HG03520 (cell line): Measurements from ENCODE around the gene CRB1.
"Not testable (repeated sequence)": the region's sequence is repeated elsewhere in the genome, so short reads cannot be mapped to it uniquely, and the experiment has no call there.

Source experiments
- ATAC-seq: cut with Tn5 transposase; IDR thresholded peaks from one replicate; pipeline ENCODE4 v1.9.1; 2021; ENCODE audit warnings: mild to moderate bottlenecking, moderate library complexity; ENCODE audit not compliant: unreplicated experiment

Gene CRB1

DNA sequence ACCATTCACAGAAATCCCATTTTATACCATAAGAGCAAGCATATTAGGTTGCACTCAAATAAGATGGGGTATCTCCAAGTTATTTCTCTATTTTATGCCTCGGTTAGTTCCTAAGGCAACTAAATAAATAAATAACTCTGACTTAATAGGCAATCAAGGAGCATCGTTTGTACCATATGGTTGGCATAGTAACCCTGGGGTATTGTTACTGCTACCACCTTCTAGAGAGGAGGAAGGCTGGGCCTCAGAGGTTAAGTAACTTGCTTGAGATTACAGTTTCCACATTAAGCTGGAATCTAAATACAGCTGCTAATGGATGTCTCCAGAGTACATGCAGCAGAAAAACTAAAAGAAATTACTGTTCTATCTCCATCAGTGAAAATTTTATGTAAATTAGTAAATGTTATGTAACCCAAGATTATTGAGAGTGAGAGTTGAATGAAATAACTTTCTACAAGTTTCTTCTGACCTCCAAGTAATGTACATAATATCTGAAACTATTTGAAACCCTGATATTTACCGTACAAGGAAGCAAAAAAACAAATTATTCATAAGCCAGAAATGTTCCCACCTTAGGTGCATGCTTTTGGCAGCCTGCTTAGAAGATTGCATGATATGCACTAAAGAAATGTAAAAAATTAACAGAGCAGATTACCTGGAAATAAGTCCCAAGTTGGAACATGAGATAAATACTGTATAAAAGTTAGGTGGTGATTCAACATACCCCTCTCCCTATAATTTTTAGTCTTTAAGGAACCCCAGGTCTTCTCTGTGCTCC is 127.0 kb downstream of the CRB1 start:
- ATAC-seq: no peak

DNA sequence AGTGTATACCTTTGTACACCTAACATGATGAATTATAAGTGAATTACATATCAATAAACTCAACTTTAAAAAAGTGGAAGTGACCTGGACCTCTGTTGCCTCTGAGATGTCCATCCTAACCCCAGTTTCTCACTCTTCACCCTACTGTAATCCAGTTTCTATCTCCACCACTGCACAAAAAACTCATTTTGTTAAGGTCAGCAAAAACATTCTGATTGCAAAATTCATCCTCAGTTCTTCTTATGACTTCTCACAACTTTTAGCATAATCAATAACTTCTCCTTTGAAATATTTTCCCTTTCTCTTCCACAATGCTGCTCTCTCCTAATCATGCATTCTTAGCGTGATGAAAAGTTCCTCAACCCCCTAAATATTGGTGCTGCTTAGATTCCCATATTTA is 129.8 kb downstream of the CRB1 start:
- ATAC-seq: no peak

DNA sequence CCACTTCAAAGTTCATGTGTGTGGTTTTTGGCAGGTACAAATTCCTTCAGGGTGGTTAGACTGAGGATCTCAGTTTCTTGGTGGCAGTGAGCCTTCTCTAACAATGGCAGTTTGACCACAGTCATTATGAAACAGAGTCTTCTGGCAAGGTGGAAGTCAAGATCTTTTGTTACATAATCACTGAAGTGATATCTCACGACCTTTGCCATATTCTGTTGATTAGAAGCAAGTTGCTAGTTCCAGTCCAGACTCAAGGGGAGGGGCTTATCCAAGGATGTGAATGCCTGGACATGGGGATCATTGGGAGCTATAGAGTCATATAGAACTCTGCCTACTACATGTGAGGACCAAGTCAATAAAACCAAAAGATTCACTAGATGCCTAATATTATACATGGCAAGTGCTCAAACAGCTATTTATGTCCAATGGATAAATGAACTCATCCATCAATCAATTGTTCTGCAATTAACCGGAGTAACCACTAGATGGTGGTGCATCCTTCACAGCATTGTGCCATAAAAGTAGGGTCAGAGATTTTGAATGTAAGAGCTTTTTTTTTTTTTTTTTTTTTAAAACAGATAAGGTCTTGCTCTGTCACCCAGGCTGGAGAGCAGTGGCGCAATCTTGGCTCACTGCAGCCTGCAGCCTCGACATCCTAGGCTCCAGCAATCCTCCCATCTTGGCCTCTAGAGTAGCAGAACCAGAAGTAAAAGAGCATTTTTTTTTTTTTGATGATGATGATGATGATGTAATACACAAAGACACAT is 131.9 kb downstream of the CRB1 start:
- peak; percentile 86 for ATAC-seq

GRCh38 chr1:197400522-197400902 is 132.5 kb downstream of the CRB1 start:
- ATAC-seq: no peak

DNA sequence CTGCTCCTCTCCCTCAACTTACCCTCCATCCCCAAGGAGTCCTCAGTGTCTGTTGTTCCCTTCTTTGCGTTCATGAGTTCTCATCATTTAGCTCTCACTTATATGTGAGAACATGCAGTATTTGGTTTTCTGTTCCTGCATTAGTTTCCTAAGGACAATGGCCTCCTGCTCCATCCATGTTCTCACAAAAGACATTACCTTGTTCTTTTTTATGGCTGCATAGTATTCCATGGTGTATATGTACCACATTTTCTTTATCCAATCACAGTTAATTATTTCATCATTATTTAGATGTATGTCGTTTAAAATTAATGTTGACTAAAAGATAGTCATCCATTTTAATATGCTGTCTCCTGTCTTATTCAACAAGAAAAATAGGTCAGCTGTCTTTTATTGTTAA is 134.1 kb downstream of the CRB1 start:
- ATAC-seq: no peak

- ATAC-seq: not testable (repeated sequence)
Observed at GRCh38 chr1:197404774-197405173, 136.7 kb downstream of the CRB1 start.

DNA sequence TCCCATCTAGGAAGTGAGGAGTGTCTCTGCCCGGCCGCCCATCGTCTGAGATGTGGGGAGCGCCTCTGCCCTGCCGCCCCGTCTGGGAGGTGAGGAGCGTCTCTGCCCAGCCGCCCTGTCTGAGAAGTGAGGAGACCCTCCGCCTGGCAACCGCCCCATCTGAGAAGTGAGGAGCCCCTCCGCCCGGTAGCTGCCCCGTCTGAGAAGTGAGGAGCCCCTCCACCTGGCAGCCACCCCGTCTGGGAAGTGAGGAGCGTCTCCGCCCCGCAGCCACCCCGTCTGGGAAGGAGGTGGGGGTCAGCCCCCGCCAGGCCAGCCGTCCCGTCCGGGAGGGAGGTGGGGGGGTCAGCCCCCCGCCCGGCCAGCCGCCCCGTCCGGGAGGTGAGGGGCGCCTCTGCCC is 137.6 kb downstream of the CRB1 start:
- not testable (repeated sequence) for ATAC-seq

DNA sequence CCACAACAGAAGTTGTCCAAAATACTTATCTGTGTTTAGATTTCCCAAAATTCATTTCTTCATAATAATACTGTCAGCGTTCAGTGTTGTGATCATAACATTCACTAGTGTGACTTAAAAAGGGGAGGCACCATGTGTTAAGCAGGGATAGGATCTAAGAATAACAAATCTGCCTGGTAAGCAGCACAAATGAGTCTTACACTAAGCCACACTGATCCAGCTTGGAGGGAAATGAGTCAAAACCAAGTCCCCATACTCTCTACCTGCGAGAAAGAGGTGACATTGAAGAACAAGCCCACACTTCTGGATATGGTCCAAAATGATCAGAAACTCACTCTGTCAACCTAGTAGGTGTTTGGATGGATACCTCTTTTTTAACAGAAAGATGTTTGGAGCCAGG is 145.5 kb downstream of the CRB1 start:
- no peak for ATAC-seq

- no peak for ATAC-seq
Observed at GRCh38 chr1:197415221-197415620, 147.2 kb downstream of the CRB1 start.

GRCh38 chr1:197418693-197419092 is 150.6 kb downstream of the CRB1 start:
- ATAC-seq: no peak

- no peak for ATAC-seq
Observed at GRCh38 chr1:197422993-197423392, 154.9 kb downstream of the CRB1 start.

GRCh38 chr1:197424380-197424779 is 156.3 kb downstream of the CRB1 start:
- ATAC-seq: no peak

DNA sequence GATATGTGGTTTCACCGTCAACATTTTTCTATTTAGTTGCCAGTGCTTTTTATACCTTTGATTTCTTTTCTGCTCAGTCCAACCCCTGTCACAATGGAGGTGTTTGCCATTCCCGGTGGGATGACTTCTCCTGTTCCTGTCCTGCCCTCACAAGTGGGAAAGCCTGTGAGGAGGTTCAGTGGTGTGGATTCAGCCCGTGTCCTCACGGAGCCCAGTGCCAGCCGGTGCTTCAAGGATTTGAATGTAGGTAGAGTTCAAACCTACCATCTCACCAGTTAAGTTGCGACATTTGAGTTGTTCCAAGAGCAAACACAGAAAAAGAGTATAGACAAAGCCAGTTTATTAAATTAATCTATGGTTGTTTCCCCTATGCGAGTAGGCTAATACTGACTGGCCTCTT is 161.3 kb downstream of the CRB1 start:
- ATAC-seq: no peak

DNA sequence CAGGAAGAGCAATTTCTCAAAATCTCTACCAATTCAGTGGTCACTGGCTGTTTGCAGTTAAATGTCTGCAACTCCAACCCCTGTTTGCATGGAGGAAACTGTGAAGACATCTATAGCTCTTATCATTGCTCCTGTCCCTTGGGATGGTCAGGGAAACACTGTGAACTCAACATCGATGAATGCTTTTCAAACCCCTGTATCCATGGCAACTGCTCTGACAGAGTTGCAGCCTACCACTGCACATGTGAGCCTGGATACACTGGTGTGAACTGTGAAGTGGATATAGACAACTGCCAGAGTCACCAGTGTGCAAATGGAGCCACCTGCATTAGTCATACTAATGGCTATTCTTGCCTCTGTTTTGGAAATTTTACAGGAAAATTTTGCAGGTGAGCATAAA is 167.2 kb downstream of the CRB1 start:
- no peak for ATAC-seq

DNA sequence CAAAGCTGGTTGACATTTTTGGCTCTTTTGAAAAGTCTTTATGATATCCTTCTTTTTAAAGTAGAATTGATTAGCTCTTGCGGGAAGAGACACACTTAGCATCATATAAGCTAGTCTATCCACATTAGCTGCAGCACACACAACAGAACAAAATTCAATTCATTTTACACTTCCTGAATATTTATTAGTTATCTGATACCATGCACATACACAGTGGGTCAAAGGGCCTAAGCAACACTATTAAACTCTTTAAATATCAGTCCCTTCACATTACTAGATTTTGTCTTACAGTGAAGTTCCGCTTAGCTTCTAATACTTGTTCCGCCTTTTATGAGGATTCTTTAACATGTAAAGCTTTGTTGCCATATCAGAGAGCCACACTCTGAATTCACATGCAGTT is 169.5 kb downstream of the CRB1 start:
- no peak for ATAC-seq

DNA sequence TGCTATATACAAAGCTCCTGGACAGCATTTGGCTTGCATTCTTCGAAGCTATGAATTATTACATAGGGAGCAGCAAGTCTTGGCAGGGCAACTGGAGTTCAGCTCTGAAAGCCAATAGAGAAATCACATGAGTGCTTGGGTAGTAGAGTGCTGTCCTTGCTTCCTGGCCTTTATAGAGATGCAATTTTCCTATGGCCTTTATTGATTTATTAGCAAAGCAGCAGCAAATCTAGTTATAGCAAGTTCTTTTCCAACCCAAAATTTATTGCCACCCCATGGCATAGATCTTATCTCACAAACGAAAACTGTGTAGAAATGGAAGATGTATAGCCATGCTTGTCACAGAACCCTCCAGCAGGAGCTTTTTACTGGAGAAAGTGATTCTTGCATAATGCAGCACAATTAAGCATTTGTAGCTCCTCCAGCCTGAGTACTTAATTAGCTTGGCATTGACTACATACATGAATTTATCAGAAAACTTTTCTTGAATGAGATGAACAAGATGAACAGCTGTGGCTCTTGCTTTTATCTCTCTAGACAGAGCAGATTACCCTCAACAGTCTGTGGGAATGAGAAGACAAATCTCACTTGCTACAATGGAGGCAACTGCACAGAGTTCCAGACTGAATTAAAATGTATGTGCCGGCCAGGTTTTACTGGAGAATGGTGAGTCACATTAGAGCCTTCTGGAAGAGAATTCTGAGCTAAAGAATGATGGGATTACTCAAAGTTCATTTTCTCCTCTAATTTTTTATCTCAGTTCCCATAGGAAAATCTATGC is 170.1 kb downstream of the CRB1 start:
- ATAC-seq: no peak

DNA sequence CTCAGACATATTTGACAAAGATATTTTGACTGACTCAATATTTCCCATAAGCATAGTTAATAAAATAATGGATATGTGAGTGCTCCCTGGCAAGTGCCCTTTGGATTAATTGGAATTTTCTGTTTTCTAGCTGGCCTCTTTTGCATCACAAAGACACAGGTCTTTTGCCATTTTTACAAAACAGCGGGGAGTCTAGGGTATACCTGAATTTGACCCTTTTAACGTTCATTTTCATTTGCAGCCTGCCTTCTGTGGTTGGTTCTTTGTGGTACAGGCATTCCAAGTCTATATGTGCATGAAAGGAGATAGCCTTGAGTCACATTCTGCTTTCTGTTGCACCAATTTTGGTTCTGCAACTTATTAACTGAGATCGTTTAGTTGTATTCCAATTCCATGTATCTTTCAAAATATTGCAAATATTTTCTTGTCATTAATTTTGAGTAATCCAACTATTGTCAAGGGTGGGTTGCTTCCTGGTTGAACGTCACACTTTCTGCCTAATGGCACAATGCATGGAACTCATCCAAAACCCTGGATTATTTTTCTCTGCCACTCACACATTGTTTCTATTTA is 171.7 kb downstream of the CRB1 start:
- no peak for ATAC-seq

DNA sequence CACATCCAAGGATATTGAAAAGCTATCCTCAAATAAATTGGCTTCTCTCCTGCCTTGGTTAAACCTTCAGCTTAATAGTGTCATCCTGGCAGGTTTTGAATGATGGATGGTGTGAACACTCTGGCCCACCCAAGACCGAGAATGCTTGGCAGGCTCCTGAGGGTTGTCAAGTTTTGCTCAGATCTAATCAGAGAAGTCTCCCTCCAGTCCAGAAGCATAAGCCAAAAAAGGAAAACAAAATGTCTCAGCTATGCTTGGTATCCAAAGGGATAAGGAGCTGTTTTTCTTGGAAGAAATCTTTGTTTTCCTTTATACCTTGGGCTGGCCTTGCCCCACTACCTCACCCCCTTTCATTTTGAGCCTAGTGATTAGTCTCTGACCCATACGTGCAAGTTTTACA is 172.7 kb downstream of the CRB1 start:
- no peak for ATAC-seq

- no peak for ATAC-seq
Observed at GRCh38 chr1:197441999-197442414, 174.0 kb downstream of the CRB1 start.

DNA sequence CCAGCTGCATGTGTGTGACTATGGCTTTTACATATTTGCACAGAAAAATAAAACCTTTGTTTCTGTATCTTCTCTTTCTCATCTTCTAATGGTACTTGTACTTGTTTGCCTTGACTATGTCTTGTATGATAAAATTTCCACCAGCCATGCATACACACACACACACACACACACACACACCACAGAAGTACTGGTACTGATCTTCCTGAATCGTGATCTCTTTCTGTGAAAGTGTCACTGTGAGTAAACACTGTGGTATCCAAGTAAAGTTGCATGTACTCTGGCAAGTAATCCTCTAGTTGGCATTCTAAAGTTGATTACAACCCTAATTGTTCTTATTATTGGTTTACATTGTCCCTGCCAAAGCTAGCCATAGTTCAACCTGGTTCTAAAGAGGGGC is 176.7 kb downstream of the CRB1 start:
- ATAC-seq: no peak

GRCh38 chr1:197448121-197448779 is 180.2 kb downstream of the CRB1 start:
- no peak for ATAC-seq
